Measurements from ENCODE around the gene MANBA. TPM values are rescaled to one million over a fixed set of nuclear protein-coding genes. Genes with fewer than 3 reads are reported as not detected.
A peak's percentile ranks its signal among the peaks of the same experiment; 100 is the strongest.

MANBA gene
- total RNA-seq, 1 experiment from 2014 or later: 91.6 TPM

DNA sequence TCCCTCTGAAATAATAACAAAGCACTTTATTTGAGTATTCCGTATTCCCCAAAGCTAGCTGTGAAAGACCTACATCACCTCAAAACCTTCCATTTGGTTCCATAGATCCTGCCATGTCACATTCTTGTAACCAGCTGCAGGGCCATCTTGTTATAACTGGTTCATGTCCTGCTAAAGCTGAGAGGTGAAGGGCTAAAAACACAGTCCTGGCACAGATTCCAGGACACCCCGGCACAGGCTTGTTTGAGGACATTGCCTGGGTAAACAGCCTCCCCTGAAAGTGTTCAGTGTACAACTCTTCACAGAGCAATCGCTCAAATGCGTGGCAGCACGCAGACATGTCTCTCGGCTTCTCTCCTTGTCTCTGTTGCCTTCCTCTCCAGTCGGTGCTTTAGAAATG is 129.2 kb downstream of the MANBA start:
- H2AFZ ChIP-seq (ENCODE audit: low read length): no peak overlapping the region
- H3K9me3 ChIP-seq (ENCODE audit: low read length): no peaks in the 10 kb centered on the region
- H3K27ac ChIP-seq (ENCODE audit: low read length): no peak overlapping the region
- H3K79me2 ChIP-seq (ENCODE audit: low read length): no peaks in the 10 kb centered on the region
- H4K20me1 ChIP-seq (ENCODE audit: insufficient read depth, low read depth, low read length): no peaks in the 10 kb centered on the region
- no peak overlapping the region for H3K4me2 ChIP-seq (ENCODE audit: low read depth, low read length, poor library complexity, severe bottlenecking)
- no peaks in the 10 kb centered on the region for H3K9me2 ChIP-seq (replicated peaks; ENCODE audit: insufficient read depth, low read length)
- no peaks in the 10 kb centered on the region for H3K27me3 ChIP-seq (ENCODE audit: low read length)
- no peak overlapping the region for H3K4me3 ChIP-seq (ENCODE audit: low read length)
- no peaks in the 10 kb centered on the region for H3K36me3 ChIP-seq (ENCODE audit: insufficient read depth, low read length)
- DNase-seq: no peak
- H3K4me1 ChIP-seq (ENCODE audit: low read length): no peaks in the 10 kb centered on the region
- H3K9ac ChIP-seq (ENCODE audit: low read length): no peak overlapping the region

DNA sequence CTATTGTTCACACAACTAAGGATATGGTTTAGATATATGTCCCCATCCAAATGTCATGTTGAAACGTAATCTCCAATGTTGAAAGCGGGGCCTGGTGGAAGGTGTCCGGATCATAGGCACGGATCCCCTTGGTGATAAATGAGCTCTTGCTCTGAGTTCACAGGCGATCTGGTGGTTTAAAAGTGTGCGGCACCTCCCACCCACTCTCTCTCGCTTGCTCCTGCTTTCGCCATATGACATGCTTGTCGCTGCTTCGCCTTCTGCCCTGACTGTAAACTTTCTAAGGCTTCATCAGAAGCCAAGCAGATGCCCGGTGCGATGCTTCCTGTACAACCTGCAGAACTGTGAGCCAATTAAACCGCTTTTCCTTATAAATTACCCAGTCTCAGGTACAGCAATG is 131.1 kb downstream of the MANBA start:
- Histone ChIP-seq H3K4me3 (ENCODE audit: low read length) (no peak overlapping the region), H3K9me3 (ENCODE audit: low read length) (no peaks in the 10 kb centered on the region), H3K9me2 (replicated peaks; ENCODE audit: insufficient read depth, low read length) (no peaks in the 10 kb centered on the region), H3K36me3 (ENCODE audit: insufficient read depth, low read length) (no peaks in the 10 kb centered on the region), H3K27me3 (ENCODE audit: low read length) (no peaks in the 10 kb centered on the region), H4K20me1 (ENCODE audit: insufficient read depth, low read depth, low read length) (no peaks in the 10 kb centered on the region), H3K27ac (ENCODE audit: low read length) (no peak overlapping the region), H3K4me1 (ENCODE audit: low read length) (no peaks in the 10 kb centered on the region), H3K4me2 (ENCODE audit: low read depth, low read length, poor library complexity, severe bottlenecking) (no peak overlapping the region), H2AFZ (ENCODE audit: low read length) (no peak overlapping the region), H3K79me2 (ENCODE audit: low read length) (no peaks in the 10 kb centered on the region), H3K9ac (ENCODE audit: low read length) (no peak overlapping the region)
- DNase-seq: no peak

DNA sequence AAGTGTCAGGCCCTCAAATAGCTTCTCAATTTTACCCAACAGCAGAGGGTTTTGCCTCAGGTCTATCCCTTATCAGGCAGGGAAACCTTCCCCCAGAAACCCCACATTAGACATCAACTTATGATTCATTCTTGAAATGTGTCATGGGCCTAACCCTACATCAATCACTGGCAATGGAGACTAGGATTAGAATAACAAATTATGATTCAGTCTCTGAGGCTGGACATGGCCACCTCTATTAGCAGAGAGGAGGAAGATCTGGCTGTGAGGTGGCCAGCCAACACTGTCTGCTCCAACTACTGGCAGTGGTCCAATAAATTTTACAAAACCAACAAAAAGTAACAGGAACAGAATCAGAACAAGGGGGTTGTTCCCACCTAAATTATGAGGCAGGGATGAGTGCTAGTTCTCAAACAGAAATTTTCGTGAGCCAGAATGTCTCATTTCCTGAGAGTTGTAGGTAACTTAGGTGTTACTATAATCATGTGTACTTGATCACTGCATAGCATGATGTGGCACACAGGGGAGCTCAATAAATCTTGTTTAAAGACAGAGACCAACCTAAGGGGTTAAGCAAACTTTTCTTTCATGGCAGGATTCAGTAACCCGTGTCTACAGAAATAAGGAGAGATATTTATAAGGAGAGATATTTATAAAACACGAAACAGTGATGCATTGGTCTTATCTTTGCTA is 132.8 kb downstream of the MANBA start:
- Histone ChIP-seq H3K4me3 (ENCODE audit: low read length) (no peak overlapping the region), H3K36me3 (ENCODE audit: insufficient read depth, low read length) (no peaks in the 10 kb centered on the region), H3K9me3 (ENCODE audit: low read length) (no peaks in the 10 kb centered on the region), H3K9ac (ENCODE audit: low read length) (no peak overlapping the region), H3K4me2 (ENCODE audit: low read depth, low read length, poor library complexity, severe bottlenecking) (no peak overlapping the region), H2AFZ (ENCODE audit: low read length) (no peak overlapping the region), H3K4me1 (ENCODE audit: low read length) (no peaks in the 10 kb centered on the region), H4K20me1 (ENCODE audit: insufficient read depth, low read depth, low read length) (no peaks in the 10 kb centered on the region), H3K27me3 (ENCODE audit: low read length) (no peaks in the 10 kb centered on the region), H3K9me2 (replicated peaks; ENCODE audit: insufficient read depth, low read length) (no peaks in the 10 kb centered on the region), H3K27ac (ENCODE audit: low read length) (no peak overlapping the region), H3K79me2 (ENCODE audit: low read length) (no peaks in the 10 kb centered on the region)
- no peak for DNase-seq

DNA sequence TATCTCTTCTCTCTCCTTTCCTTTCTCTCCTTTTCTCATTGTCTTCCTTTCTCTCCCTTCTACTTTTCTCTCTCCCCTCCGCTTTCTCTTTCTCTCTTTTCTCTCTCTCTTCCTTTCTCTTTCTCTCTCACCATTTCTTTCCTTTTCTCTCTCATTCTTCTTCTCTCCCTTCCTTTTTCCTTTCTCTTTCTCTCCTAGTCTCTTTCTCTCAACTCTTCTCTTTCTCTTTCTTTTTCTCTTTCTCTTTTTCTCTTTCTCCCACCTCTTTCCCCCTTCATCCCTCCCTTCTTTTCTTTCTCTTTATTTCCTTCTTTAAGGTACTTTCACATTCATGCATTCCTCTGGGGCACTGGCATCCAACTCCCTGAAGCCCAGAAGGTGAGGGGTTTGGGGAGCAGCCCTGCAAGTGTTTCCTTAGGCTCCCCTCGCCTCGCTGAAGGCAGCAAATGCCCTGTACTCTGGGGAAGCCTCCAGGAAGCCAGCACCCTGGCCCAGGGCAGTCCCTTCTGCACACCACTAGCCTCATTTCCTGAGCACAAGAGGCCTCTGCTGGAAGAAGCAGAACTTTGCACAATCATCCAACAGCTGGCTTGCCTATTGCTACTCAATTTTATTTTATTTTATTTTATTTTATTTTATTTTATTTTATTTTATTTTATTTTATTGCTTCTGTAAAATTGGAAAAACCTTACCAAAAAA is 135.4 kb downstream of the MANBA start:
- DNase-seq: peak; percentile 62
- H2AFZ ChIP-seq (ENCODE audit: low read length): no peak overlapping the region
- no peaks in the 10 kb centered on the region for H3K79me2 ChIP-seq (ENCODE audit: low read length)
- no peak overlapping the region for H3K9ac ChIP-seq (ENCODE audit: low read length)
- no peaks in the 10 kb centered on the region for H3K36me3 ChIP-seq (ENCODE audit: insufficient read depth, low read length)
- no peaks in the 10 kb centered on the region for H3K9me3 ChIP-seq (ENCODE audit: low read length)
- no peaks in the 10 kb centered on the region for H4K20me1 ChIP-seq (ENCODE audit: insufficient read depth, low read depth, low read length)
- no peak overlapping the region for H3K4me3 ChIP-seq (ENCODE audit: low read length)
- no peaks in the 10 kb centered on the region for H3K27me3 ChIP-seq (ENCODE audit: low read length)
- H3K4me1 ChIP-seq (ENCODE audit: low read length): no peaks in the 10 kb centered on the region
- no peaks in the 10 kb centered on the region for H3K9me2 ChIP-seq (replicated peaks; ENCODE audit: insufficient read depth, low read length)
- H3K4me2 ChIP-seq (ENCODE audit: low read depth, low read length, poor library complexity, severe bottlenecking): no peak overlapping the region
- no peak overlapping the region for H3K27ac ChIP-seq (ENCODE audit: low read length)

DNA sequence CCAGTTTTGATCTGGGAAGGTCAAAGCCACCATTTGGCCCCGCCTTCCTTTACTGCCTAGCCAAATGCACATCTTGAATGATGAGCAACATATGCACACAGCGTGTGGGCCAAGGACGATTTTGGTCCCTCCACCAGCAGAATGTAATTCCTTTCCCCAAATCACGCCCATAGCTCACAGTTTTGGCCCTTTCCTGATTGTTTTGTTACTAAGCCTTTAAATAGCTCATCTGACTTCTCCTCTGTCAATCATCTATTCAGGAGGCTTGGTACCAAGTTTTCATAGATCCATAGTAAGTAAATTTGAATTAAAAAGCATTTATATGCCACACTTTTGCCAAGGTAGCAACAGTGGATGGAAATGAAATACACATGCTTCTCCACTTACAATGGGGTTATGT is 136.3 kb downstream of the MANBA start:
- Histone ChIP-seq H3K4me3 (ENCODE audit: low read length) (no peak overlapping the region), H3K4me1 (ENCODE audit: low read length) (no peaks in the 10 kb centered on the region), H3K27ac (ENCODE audit: low read length) (no peak overlapping the region), H3K9me3 (ENCODE audit: low read length) (no peaks in the 10 kb centered on the region), H3K4me2 (ENCODE audit: low read depth, low read length, poor library complexity, severe bottlenecking) (no peak overlapping the region), H4K20me1 (ENCODE audit: insufficient read depth, low read depth, low read length) (no peaks in the 10 kb centered on the region), H3K79me2 (ENCODE audit: low read length) (no peaks in the 10 kb centered on the region), H2AFZ (ENCODE audit: low read length) (no peak overlapping the region), H3K9me2 (replicated peaks; ENCODE audit: insufficient read depth, low read length) (no peaks in the 10 kb centered on the region), H3K9ac (ENCODE audit: low read length) (no peak overlapping the region), H3K36me3 (ENCODE audit: insufficient read depth, low read length) (no peaks in the 10 kb centered on the region), H3K27me3 (ENCODE audit: low read length) (no peaks in the 10 kb centered on the region)
- DNase-seq: no peak

DNA sequence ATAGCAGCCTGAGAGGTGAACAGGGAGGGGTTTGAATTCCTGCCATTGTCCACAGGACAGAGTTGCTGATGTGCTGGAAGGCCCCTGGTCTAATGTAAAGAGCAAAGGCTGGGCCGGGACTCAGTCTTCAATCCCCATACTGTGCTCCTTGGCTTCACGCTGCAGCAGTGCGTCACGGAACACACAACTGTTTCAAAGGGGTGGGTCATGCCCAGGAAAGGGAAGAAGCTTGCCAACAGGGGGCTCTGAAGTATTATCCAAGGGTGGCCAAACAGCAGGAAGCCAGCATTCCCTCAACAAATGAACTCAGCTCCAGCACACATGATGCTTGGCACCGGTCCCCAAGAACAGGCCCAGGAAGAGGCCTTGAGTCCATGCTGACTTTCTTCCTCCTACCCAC is 137.1 kb downstream of the MANBA start:
- H3K27me3 ChIP-seq (ENCODE audit: low read length): no peaks in the 10 kb centered on the region
- H3K36me3 ChIP-seq (ENCODE audit: insufficient read depth, low read length): no peaks in the 10 kb centered on the region
- no peaks in the 10 kb centered on the region for H3K9me3 ChIP-seq (ENCODE audit: low read length)
- no peak overlapping the region for H3K4me3 ChIP-seq (ENCODE audit: low read length)
- DNase-seq: no peak
- H2AFZ ChIP-seq (ENCODE audit: low read length): no peak overlapping the region
- no peaks in the 10 kb centered on the region for H3K4me1 ChIP-seq (ENCODE audit: low read length)
- no peak overlapping the region for H3K9ac ChIP-seq (ENCODE audit: low read length)
- H3K4me2 ChIP-seq (ENCODE audit: low read depth, low read length, poor library complexity, severe bottlenecking): no peak overlapping the region
- H4K20me1 ChIP-seq (ENCODE audit: insufficient read depth, low read depth, low read length): no peaks in the 10 kb centered on the region
- H3K27ac ChIP-seq (ENCODE audit: low read length): no peak overlapping the region
- no peaks in the 10 kb centered on the region for H3K79me2 ChIP-seq (ENCODE audit: low read length)
- no peaks in the 10 kb centered on the region for H3K9me2 ChIP-seq (replicated peaks; ENCODE audit: insufficient read depth, low read length)

DNA sequence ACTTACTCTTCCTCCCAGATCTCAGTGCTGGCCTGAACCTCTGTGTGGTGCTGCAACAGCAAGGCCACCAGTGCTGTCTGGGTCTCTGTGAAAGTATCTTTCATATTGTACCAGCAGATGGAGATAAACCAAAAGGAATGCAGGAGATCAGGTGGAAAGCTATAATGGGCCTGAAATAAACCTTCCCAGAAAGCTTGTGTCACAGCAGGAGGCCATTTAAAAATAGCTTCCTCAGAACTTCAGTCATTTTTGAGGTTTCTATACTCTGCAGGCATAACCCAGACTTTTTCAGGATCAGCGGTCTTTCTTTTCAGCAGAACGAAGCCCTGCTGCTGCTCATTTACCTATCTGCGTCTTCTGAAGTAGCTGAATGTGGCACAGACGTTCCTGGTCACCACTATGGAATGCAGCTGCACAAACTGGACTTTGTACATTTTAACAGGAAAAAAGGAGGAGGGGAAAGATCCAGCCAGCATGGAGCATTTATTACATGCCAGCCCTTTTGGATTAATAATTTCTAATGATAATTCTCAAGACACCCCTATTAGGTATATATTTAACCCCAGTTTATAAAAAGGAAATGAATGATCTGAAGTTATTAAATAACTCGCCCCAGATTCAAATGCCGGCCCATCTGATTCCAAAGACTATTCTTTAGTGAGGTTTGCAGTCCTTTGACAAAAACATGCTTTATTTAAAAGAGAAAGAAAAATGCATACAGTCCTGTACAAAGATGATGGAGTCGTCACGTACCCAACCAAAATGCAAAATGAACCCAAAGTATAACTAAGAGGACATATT is 139.9 kb downstream of the MANBA start:
- no peak overlapping the region for H3K4me3 ChIP-seq (ENCODE audit: low read length)
- H3K27ac ChIP-seq (ENCODE audit: low read length): no peak overlapping the region
- no peaks in the 10 kb centered on the region for H3K27me3 ChIP-seq (ENCODE audit: low read length)
- H3K79me2 ChIP-seq (ENCODE audit: low read length): no peaks in the 10 kb centered on the region
- H3K4me1 ChIP-seq (ENCODE audit: low read length): peaks cover 7% of the 10 kb centered on the region
- H3K36me3 ChIP-seq (ENCODE audit: insufficient read depth, low read length): no peaks in the 10 kb centered on the region
- no peak overlapping the region for H3K9ac ChIP-seq (ENCODE audit: low read length)
- H2AFZ ChIP-seq (ENCODE audit: low read length): no peak overlapping the region
- DNase-seq: peak; percentile 76
- no peak overlapping the region for H3K4me2 ChIP-seq (ENCODE audit: low read depth, low read length, poor library complexity, severe bottlenecking)
- no peaks in the 10 kb centered on the region for H4K20me1 ChIP-seq (ENCODE audit: insufficient read depth, low read depth, low read length)
- no peaks in the 10 kb centered on the region for H3K9me3 ChIP-seq (ENCODE audit: low read length)
- H3K9me2 ChIP-seq (replicated peaks; ENCODE audit: insufficient read depth, low read length): no peaks in the 10 kb centered on the region
